Esophagus (tissue), 2 donors: ENCODE data around the gene XXYLT1. TPM values are rescaled to one million over a fixed set of nuclear protein-coding genes. Genes with fewer than 3 reads are reported as not detected.

Source experiments
- H3K27ac ChIP-seq, 2 donors: one replicate each; pipeline ENCODE4 v1.5.1; 2013; ENCODE audit warnings: low read depth in 2 of 2, mild to moderate bottlenecking in 2 of 2, inconsistent platforms in 1 of 2, low read length in 1 of 2, moderate library complexity in 1 of 2
- H3K27me3 ChIP-seq, 2 donors: one replicate each; pipeline ENCODE4 v1.6.1; 2013; ENCODE audit warnings: low read length in 2 of 2, control low read depth in 1 of 2, mild to moderate bottlenecking in 1 of 2; ENCODE audit not compliant: insufficient read depth in 2 of 2, control insufficient read depth in 1 of 2
- H3K36me3 ChIP-seq, 2 donors: one replicate each; pipeline ENCODE4 v1.6.1; 2013; ENCODE audit warnings: low read length in 1 of 2; ENCODE audit not compliant: control insufficient read depth in 2 of 2, insufficient read depth in 2 of 2
- H3K4me1 ChIP-seq, 2 donors: one replicate each; pipeline ENCODE4 v1.6.1; 2013; ENCODE audit warnings: low read length in 1 of 2; ENCODE audit not compliant: control insufficient read depth in 2 of 2, insufficient read depth in 2 of 2
- H3K4me3 ChIP-seq, 2 donors: one replicate each; pipeline ENCODE4 v1.5.1; 2013; ENCODE audit warnings: low read length in 2 of 2, mild to moderate bottlenecking in 2 of 2, low read depth in 1 of 2, moderate library complexity in 1 of 2
- H3K9me3 ChIP-seq, 2 donors: one replicate each; pipeline ENCODE4 v1.6.1; 2013; ENCODE audit warnings: mild to moderate bottlenecking in 2 of 2, low read depth in 1 of 2, low read length in 1 of 2, moderate library complexity in 1 of 2; ENCODE audit not compliant: control insufficient read depth in 2 of 2, insufficient read depth in 1 of 2
- WGBS, 2 donors: extraction: QIAGEN DNeasy Blood & Tissue Kit; methylation state at CpG; one replicate each; pipeline ENCODE4 v1.1.7; 2013; 5-methylcytosine and 5-hydroxymethylcytosine counted together
- polyA plus RNA-seq, 2 donors: library from polyadenylated mRNA; stranded (reverse); fragments of 200-250 nt; gene quantifications; one replicate each; pipeline ENCODE4 v1.2.3, GENCODE V29; 2013
- donor health status: healthy with polysubstance abuse.
- donor health status: Bipolar disorder and iron deficiency.

Gene XXYLT1
- polyA plus RNA-seq, 2 donors: 10.2 to 10.4 TPM

GRCh38 chr3:195080125-195080524, 190.8 kb downstream of the XXYLT1 start:
- Histone ChIP-seq H3K27ac (no peak overlapping the region), H3K27me3 (no peaks in the 10 kb centered on the region), H3K4me3 (no peak overlapping the region), H3K36me3 (no peaks in the 10 kb centered on the region), H3K9me3 (no peaks in the 10 kb centered on the region), H3K4me1 (peaks cover 1 to 3% of the 10 kb centered on the region in 2 donors)
- WGBS, 2 donors: 59 to 83% methylated on average over 3 of the region's 3 CpGs

GRCh38 chr3:195079636-195080035, 191.3 kb downstream of the XXYLT1 start:
- H3K4me1 ChIP-seq: peaks cover 1 to 3% of the 10 kb centered on the region in 2 donors
- no peak overlapping the region for H3K4me3 ChIP-seq
- 77 to 81% methylated on average over 5 of the region's 5 CpGs for WGBS, 2 donors
- H3K9me3 ChIP-seq: no peaks in the 10 kb centered on the region
- H3K36me3 ChIP-seq: no peaks in the 10 kb centered on the region
- no peaks in the 10 kb centered on the region for H3K27me3 ChIP-seq
- H3K27ac ChIP-seq: no peak overlapping the region

- Histone ChIP-seq H3K4me3 (no peak overlapping the region), H3K9me3 (no peaks in the 10 kb centered on the region), H3K27me3 (no peaks in the 10 kb centered on the region), H3K4me1 (peaks cover 1 to 3% of the 10 kb centered on the region in 2 donors), H3K36me3 (peaks cover 0 to 2% of the 10 kb centered on the region in 2 donors), H3K27ac (no peak overlapping the region)
- 88 to 89% methylated on average over 12 of the region's 12 CpGs for WGBS, 2 donors
Measured at GRCh38 chr3:195078891-195079440, 192.0 kb downstream of the XXYLT1 start.

- Histone ChIP-seq H3K9me3 (no peaks in the 10 kb centered on the region), H3K27me3 (no peaks in the 10 kb centered on the region), H3K4me3 (no peak overlapping the region), H3K27ac (no peak overlapping the region), H3K4me1 (peaks cover 1 to 3% of the 10 kb centered on the region in 2 donors), H3K36me3 (peaks cover 0 to 2% of the 10 kb centered on the region in 2 donors)
- WGBS, 2 donors: 90 to 91% methylated on average over 29 of the region's 29 CpGs
Measured at GRCh38 chr3:195077611-195078540, 193.1 kb downstream of the XXYLT1 start.

GRCh38 chr3:195076981-195077610, 193.9 kb downstream of the XXYLT1 start:
- Histone ChIP-seq H3K4me3 (no peak overlapping the region), H3K36me3 (peaks cover 0 to 2% of the 10 kb centered on the region in 2 donors), H3K27me3 (no peaks in the 10 kb centered on the region), H3K4me1 (peaks cover 1 to 3% of the 10 kb centered on the region in 2 donors), H3K27ac (no peak overlapping the region), H3K9me3 (no peaks in the 10 kb centered on the region)
- WGBS, 2 donors: 97 to 98% methylated on average over 11 of the region's 11 CpGs

- Histone ChIP-seq H3K4me3 (no peak overlapping the region), H3K36me3 (peaks cover 0 to 6% of the 10 kb centered on the region in 2 donors), H3K9me3 (no peaks in the 10 kb centered on the region), H3K27ac (no peak overlapping the region), H3K4me1 (peaks cover 0 to 3% of the 10 kb centered on the region in 2 donors), H3K27me3 (no peaks in the 10 kb centered on the region)
- WGBS, 2 donors: 79 to 86% methylated on average over 34 to 35 of the region's 35 CpGs
Measured at GRCh38 chr3:195075941-195076875, 194.8 kb downstream of the XXYLT1 start.

GRCh38 chr3:195075199-195075940, 195.6 kb downstream of the XXYLT1 start:
- H3K9me3 ChIP-seq: no peaks in the 10 kb centered on the region
- H3K27ac ChIP-seq: no peak overlapping the region
- H3K36me3 ChIP-seq: peaks cover 0 to 6% of the 10 kb centered on the region in 2 donors
- H3K4me3 ChIP-seq: no peak overlapping the region
- 87 to 89% methylated on average over 14 of the region's 14 CpGs for WGBS, 2 donors
- H3K27me3 ChIP-seq: no peaks in the 10 kb centered on the region
- no peaks in the 10 kb centered on the region for H3K4me1 ChIP-seq

- Histone ChIP-seq H3K27ac (no peak overlapping the region), H3K36me3 (peaks cover 2 to 12% of the 10 kb centered on the region in 2 donors), H3K4me1 (no peaks in the 10 kb centered on the region), H3K27me3 (no peaks in the 10 kb centered on the region), H3K9me3 (no peaks in the 10 kb centered on the region), H3K4me3 (no peak overlapping the region)
- WGBS, 2 donors: 90 to 94% methylated on average over 25 of the region's 25 CpGs
Measured at GRCh38 chr3:195073866-195074860, 196.8 kb downstream of the XXYLT1 start.
